Fibroblast of villous mesenchyme (primary cell): ENCODE results near the gene RUSC1. TPM values are rescaled to one million over a fixed set of nuclear protein-coding genes. Genes with fewer than 3 reads are reported as not detected.
A peak's percentile ranks its signal among the peaks of the same experiment; 100 is the strongest.

Experiments
- DNase-seq: peaks from one replicate; pipeline ENCODE4 v3.0.0-alpha.2; 2010; ENCODE audit warnings: low read depth
- H3K4me3 ChIP-seq: 2 replicates; pipeline ENCODE4 v1.5.1; 2011; ENCODE audit warnings: low read depth, mild to moderate bottlenecking, low read length
- total RNA-seq: library from RNA; depleted of rRNA; stranded (reverse); fragments of >200 nt; gene quantifications from 2 replicates; pipeline ENCODE4 v1.2.3, GENCODE V29; 2012
- TF ChIP-seq, protein P1 (sequence below): IDR thresholded peaks from 2 replicates; pipeline ENCODE4 v1.5.1; 2012; ENCODE audit warnings: low read depth, mild to moderate bottlenecking, low read length; ENCODE audit not compliant: insufficient read depth

RUSC1 gene
- total RNA-seq, 1 donor = 22.9 TPM

DNA sequence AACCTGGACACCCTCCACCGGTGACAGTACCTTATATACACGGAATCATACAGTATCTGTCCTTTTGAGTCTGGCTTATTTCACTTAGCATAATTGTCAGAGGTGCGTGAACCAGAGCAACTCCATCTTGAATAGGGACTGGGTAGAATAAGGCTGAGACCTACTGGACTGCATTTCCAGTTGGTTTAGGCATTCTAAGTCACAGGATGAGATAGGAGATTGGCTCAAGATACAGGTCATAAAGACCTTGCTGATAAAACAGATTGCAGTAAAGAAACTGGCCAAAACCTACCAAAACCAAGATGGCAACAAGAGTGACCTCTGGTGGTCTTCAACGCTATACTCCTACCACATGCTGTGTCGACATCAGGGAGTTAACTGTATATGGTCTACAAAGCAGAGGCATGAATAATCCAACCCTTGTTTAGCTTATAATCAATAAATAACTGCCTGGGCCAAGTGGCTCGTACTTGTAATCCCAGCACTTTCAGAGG is 13.4 kb upstream of the RUSC1 start:
- TF ChIP-seq, protein P1, sequence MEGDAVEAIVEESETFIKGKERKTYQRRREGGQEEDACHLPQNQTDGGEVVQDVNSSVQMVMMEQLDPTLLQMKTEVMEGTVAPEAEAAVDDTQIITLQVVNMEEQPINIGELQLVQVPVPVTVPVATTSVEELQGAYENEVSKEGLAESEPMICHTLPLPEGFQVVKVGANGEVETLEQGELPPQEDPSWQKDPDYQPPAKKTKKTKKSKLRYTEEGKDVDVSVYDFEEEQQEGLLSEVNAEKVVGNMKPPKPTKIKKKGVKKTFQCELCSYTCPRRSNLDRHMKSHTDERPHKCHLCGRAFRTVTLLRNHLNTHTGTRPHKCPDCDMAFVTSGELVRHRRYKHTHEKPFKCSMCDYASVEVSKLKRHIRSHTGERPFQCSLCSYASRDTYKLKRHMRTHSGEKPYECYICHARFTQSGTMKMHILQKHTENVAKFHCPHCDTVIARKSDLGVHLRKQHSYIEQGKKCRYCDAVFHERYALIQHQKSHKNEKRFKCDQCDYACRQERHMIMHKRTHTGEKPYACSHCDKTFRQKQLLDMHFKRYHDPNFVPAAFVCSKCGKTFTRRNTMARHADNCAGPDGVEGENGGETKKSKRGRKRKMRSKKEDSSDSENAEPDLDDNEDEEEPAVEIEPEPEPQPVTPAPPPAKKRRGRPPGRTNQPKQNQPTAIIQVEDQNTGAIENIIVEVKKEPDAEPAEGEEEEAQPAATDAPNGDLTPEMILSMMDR = peak; percentile 45
- H3K4me3 ChIP-seq = no peak overlapping the region
- peak; percentile 77 for DNase-seq

DNA sequence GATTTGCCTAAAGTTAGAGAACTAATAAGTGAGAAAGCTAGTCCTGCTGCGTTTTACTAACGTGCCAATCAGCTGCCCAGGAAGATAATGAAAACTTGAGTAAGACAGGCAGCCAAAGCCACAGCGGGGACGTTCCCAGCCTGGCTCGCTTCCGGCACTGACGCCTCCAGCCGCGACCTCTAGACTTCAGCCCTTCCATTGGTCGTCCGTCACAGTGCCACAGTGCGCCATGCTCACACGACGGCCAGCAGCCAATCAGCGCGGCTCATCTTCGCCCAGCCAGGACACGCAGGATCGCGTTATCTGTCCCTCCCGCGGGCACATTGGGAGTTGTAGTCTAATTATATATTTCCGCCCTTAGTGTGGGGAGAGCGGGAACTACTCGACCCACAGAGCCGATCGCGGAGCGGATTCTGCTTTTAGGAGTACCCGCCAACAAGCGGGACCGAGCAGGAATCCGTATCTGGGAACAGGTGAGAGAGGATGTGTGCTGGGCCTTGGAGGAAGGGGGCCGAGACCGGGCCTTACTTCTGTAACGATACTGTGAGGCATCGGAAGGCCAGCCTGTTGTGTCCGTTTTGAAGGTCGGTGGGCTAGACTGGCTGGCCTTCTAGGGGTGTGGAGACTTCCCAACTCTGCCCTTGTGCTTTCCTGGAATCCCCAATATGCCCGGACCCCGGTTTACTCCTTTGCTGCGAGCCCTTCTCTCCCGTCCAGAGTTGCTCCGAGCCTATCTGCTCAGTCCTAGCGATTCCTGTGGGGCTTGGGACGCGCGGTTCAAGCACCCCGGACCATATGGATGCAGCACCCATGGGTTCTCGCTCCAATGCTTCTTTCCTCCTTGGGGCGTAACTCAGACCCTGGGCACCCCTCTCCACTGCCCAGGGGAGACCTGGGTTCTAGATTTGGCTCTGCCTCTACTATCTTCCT is 11.9 kb upstream of the RUSC1 start, which contains the start of gene FDPS:
FDPS (plus strand) TSS at position 374 of the 930 bp plus-strand sequence. CDS start 924 bp downstream, outside the sequence.
- TF ChIP-seq, protein P1 = no peak
- peak within 1 kb of the TSS; percentile 74 for H3K4me3 ChIP-seq
- peak; percentile 99 for DNase-seq

DNA sequence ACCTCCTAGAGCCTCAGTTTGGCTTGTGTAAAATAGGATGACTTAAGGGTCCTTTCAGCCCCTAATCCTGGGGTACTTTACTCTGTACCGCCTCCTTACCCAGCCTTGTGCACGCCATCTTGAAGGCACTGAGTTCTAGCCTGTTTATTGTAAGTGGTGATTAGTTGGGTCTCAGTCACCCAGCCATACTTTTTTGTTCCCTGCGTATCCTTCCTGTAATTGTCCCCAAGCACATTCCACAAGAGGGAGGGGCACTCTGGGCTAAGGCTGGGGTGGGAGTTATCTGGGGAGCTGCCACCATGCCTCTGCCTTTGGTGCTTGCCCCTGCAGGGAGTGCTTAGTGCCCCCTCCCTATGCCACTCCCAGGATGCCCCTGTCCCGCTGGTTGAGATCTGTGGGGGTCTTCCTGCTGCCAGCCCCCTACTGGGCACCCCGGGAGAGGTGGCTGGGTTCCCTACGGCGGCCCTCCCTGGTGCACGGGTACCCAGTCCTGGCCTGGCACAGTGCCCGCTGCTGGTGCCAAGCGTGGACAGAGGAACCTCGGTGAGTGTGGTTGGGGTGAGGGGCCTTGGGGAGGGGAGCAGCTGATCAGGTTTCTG is 11.2 kb upstream of the RUSC1 start:
- H3K4me3 ChIP-seq = peak overlapping the region; percentile 74
- TF ChIP-seq, protein P1 = no peak
- DNase-seq = no peak

DNA sequence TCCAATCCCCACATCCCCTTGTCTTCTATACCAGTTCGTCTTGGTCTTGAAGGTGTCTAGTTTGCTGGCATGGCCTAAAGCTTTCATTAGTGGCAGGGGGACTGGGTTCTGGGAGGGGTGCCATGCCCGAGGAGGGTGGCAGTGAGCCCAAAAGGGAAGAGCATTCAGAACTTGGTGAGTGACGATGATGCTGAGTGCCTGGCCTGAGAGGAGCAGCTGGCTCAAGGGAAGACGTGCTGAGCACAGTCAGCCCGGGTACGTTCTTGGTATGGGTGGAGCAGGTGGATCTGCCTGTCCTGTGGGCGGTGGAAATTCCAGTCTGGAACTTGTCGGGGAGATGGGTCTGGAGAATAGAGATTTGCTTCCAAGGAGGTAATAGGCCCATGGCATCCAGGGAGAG is 7.4 kb upstream of the RUSC1 start:
- H3K4me3 ChIP-seq = no peak overlapping the region
- no peak for DNase-seq
- TF ChIP-seq, protein P1 = no peak

DNA sequence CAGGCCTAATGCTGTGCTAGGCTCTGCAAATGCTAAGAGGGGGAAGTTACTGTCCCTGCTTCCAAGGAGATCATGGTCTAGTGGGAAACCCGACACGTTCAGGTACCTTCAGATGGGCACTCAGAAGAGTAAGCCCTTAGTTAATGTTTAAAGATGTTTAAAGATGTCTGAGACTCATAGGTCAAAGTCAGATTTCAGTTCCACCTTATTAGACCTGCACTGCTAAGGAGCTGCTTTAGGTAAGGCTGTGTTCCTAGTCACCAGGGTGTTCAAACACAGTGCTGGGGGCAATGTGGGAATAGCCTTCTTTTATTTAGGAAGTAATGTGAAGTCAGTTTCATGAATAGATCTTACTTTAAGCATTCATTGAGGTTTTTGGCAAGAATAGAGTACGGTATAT is 3.8 kb upstream of the RUSC1 start:
- no peak overlapping the region for H3K4me3 ChIP-seq
- no peak for DNase-seq
- TF ChIP-seq, protein P1 = no peak

DNA sequence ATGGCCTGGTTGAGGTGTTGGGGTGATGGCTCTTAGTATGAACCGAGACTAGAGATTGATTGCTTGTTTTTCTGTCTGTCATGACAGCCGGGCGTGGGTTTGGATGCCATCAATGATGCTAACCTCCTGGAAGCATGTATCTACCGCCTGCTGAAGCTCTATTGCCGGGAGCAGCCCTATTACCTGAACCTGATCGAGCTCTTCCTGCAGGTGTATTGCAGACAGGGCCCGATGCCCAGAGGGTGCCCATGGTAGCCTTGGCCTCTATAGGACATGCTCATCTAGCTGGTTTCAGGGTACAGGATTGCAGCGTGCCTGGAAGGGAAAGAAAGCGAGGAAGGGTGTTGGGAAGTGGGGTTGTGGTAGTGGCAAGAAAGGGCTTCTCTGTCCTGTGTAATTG is 2.6 kb upstream of the RUSC1 start:
- no peak overlapping the region for H3K4me3 ChIP-seq
- TF ChIP-seq, protein P1 = no peak
- DNase-seq = no peak
